GM12873 (cell line): Measurements from ENCODE around the gene UBE2V1.

ENCODE experiments used
- CTCF ChIP-seq: IDR thresholded peaks from 2 replicates; pipeline ENCODE4 v1.5.1; 2012; ENCODE audit warnings: low read depth, mild to moderate bottlenecking, moderate library complexity, low read length, control low read depth; ENCODE audit not compliant: insufficient read depth; ENCODE audit errors: missing control alignments

The UBE2V1 gene

DNA sequence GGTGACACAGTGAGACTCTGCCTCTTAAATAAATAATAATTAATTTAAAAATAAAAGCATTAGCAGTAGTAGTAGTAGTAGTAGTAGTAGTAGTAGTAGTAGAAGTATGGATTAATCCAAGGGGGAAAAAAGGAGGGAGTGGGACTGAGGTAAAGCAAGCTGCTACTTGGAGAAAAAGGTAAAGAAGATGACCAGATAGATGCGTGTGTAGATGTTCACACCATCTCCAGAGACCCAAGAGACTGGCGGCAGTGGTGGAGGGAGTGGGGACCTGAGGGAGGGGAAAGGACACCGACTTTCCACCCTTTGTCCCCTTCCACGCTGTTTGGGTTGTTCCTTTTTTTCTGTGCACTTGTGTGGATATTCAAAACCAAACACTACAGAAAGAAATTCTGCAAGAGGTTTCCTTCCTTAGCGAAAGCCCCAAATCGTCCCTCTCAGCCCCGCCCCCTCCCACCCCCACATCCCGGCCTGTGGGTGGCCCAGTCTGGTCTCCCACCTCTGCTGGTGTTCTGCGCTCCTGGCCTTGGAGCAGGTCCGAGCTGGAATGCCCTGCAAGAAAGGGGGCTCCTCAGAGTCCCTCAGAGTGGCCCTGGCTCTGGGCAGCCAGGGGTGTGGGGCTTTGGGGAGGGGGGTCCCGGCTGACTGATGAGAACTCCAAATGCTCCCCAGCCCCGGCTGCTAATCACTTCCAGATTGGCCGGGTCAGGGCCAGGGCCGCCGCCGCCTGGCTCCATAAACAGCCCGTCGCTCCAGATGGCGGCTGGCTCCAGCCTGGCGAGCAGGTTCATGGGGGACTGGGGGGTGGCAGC is 60.2 kb downstream of the UBE2V1 start:
- TF ChIP-seq CTCF: no peak

GRCh38 chr20:50050660-50051308 is 62.2 kb downstream of the UBE2V1 start:
- no peak for TF ChIP-seq CTCF

DNA sequence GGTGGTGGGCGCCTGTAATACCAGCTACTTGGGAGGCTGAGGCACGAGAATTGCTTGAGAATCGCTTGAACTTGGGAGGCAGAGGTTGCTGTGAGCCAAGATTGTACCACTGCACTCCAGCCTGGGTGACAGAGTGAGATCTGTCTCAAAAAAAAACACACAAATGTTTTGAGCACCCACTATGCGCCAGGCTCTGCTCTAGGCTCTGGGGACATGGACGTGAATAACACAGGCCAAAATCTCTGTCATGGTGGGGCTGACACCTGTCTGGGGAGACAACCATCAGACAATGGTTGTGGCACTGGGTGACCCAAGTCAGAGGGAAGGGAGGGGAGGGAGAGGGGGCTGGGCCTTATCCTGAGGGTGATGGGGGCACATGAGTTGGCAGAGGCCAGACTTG is 62.7 kb downstream of the UBE2V1 start:
- no peak for TF ChIP-seq CTCF

DNA sequence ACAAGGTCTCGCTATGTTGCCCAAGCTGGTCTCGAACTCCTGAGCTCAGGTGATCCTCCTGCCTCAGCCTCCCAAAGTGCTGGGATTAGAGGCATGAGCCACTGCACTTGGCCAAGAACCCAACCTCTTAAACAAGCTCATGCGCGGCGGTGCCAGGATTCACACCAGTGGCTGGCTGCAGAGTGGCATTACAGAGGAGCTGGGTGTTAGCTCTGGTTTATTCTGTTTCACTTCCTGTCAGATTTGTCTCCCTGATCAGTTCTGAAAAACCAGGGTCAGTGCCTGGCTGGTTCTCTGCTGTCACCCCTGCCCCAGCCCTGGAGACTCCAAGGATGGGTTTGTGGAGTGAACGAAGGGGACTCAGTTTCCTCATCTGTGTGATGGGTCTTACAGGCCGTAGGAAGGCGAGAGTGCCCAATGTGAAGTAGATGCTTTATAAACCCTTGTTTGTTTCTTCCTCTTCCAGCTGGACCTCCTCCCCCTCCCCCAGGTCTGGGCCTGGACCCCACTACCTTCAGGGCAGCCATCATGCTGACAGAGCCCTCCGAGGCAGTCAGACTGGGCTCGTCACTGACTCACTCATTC is 63.4 kb downstream of the UBE2V1 start:
- no peak for TF ChIP-seq CTCF

GRCh38 chr20:50048420-50049166 is 64.4 kb downstream of the UBE2V1 start:
- no peak for TF ChIP-seq CTCF

DNA sequence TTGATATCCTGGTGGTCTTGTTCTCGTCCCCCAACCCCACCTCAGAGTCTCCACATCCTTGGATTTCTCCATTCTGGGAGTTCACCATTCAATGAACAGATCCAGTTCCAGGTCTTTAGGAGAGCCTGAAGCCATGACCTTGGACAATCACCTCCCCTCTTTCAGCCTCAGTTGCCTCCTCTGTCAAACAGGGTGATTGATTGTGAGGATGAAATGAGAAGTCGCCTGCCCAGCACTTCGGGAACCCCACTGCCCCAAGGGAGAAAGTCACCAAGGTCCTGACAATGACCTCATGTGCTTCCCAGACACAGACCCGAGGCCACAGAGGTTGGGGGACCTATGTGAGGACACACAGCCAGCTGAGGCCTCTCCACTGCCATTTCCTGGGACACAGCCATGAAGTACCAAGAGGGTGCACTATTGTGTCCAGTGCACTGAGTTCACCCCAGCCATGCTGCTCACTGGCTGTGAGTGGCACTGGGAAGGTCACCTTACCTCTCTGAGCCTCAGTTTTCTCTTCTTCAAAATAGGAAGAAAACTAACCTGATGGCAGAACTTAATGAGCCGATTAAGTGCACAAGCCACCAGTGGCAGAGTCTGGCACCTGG is 68.5 kb downstream of the UBE2V1 start:
- TF ChIP-seq CTCF: no peak
